Endothelial cell of umbilical vein (primary cell): ENCODE results near the gene B3GALT4. TPM values are rescaled to one million over a fixed set of nuclear protein-coding genes. Genes with fewer than 3 reads are reported as not detected.

Experiments
- BruUV-seq: library from RNA; stranded (reverse); fragments of 400-500 nt; replicated peaks from 2 replicates; lab custom pipeline; 2021; lab: Mats Ljungman, UMichigan
- CTCF ChIA-PET: fragments of 300-600, 350-600 bp; sonication (Branson Sonifier 250); formaldehyde crosslinking; loops from one replicate; lab custom pipeline; 2021; ENCODE audit warnings: antibody characterized with exemption, inconsistent platforms; lab: Charles Lee
- POLR2A ChIA-PET: fragments of 300-600, 350-600 bp; sonication (Branson Sonifier 250); formaldehyde crosslinking; loops from one replicate; lab custom pipeline; 2021; ENCODE audit warnings: antibody characterized with exemption, inconsistent platforms; lab: Charles Lee
- DNase-seq: peaks from one replicate; pipeline ENCODE4 v3.0.0-alpha.2; 2011; ENCODE audit warnings: low read depth, low spot score
- FAIRE-seq: peaks from 2 replicates; lab custom pipeline; 2011; peaks lifted over from hg19 to GRCh38; lab: Jason Lieb, UNC
- H2AFZ ChIP-seq: 2 replicates; pipeline ENCODE4 v1.6.0; 2012; ENCODE audit warnings: low read depth, low read length, control low read depth, inconsistent platforms
- H3K27ac ChIP-seq: 2 replicates; pipeline ENCODE4 v1.5.1; 2011; ENCODE audit warnings: low read depth, mild to moderate bottlenecking, control low read depth, low read length, moderate library complexity; ENCODE audit not compliant: insufficient read depth
- H3K27me3 ChIP-seq, 2 experiments: 2 replicates each; pipeline versions ENCODE4 v1.6.0 to v1.6.1; 2011; ENCODE audit warnings: low read length in 2 of 2, mixed read lengths in 1 of 2; ENCODE audit not compliant: control insufficient read depth in 2 of 2, insufficient read depth in 2 of 2
- H3K36me3 ChIP-seq, 2 experiments: 2 replicates in 1 of 2; 3 replicates in 1 of 2; pipeline ENCODE4 v1.5.1; 2011; ENCODE audit warnings: low read length in 2 of 2, mild to moderate bottlenecking in 1 of 2, moderate library complexity in 1 of 2; ENCODE audit not compliant: control insufficient read depth in 2 of 2, insufficient read depth in 2 of 2; ENCODE audit errors: extremely low read depth in 1 of 2
- H3K4me1 ChIP-seq: 3 replicates; pipeline ENCODE4 v1.5.1; 2011; ENCODE audit warnings: mild to moderate bottlenecking, low read length; ENCODE audit not compliant: control insufficient read depth, insufficient read depth; ENCODE audit errors: extremely low read depth
- H3K4me2 ChIP-seq: 2 replicates; pipeline ENCODE4 v1.6.1; 2011; ENCODE audit warnings: low read length, control low read depth, mixed read lengths; ENCODE audit not compliant: insufficient read depth
- H3K4me3 ChIP-seq, 3 experiments: fragments of 200-600 bp in 1 of 3; sonication (generic), shearing (Covaris generic) in 1 of 3; replicated peaks in 1 of 3; 2 replicates each; pipeline ENCODE4 v1.5.1; 2011 to 2016; ENCODE audit warnings: control low read depth in 3 of 3, low read length in 3 of 3, mild to moderate bottlenecking in 2 of 3, inconsistent platforms in 1 of 3, low read depth in 1 of 3, moderate library complexity in 1 of 3; ENCODE audit not compliant: insufficient read depth in 1 of 3
- H3K79me2 ChIP-seq: 2 replicates; pipeline ENCODE4 v1.6.0; 2012; ENCODE audit warnings: low read length, inconsistent platforms; ENCODE audit not compliant: control insufficient read depth, insufficient read depth
- H3K9ac ChIP-seq: replicated peaks from 2 replicates; pipeline ENCODE3; 2011; ENCODE audit warnings: low read length, control low read depth; ENCODE audit not compliant: insufficient read depth; ENCODE audit errors: extremely low read depth
- H3K9me1 ChIP-seq: replicated peaks from 3 replicates; pipeline ENCODE4 v1.6.0; 2011; ENCODE audit warnings: mild to moderate bottlenecking, low read length; ENCODE audit not compliant: control insufficient read depth, insufficient read depth; ENCODE audit errors: extremely low read depth
- H3K9me3 ChIP-seq: replicated peaks from 2 replicates; pipeline ENCODE4 v1.5.1; 2012; ENCODE audit warnings: low read length, inconsistent platforms; ENCODE audit not compliant: control insufficient read depth, insufficient read depth
- H4K20me1 ChIP-seq: replicated peaks from 2 replicates; pipeline ENCODE3; 2011; ENCODE audit warnings: mild to moderate bottlenecking, low read length; ENCODE audit not compliant: control insufficient read depth, insufficient read depth; ENCODE audit errors: extremely low read depth
- EZH2 ChIP-seq: IDR thresholded peaks from 2 replicates; pipeline ENCODE4 v1.6.1; 2012; ENCODE audit warnings: borderline replicate concordance, low read depth, mild to moderate bottlenecking, moderate library complexity, low read length, inconsistent platforms; ENCODE audit not compliant: severe bottlenecking
- FOS ChIP-seq: IDR thresholded peaks from 2 replicates; pipeline ENCODE4 v1.6.1; 2011; ENCODE audit warnings: mild to moderate bottlenecking, low read length, moderate library complexity, borderline replicate concordance; ENCODE audit not compliant: insufficient read depth
- GATA2 ChIP-seq: IDR thresholded peaks from 2 replicates; pipeline ENCODE4 v1.7.0; 2011; ENCODE audit warnings: low read depth, mild to moderate bottlenecking, moderate library complexity, mixed read lengths, low read length; ENCODE audit not compliant: insufficient read length, insufficient read depth
- JUN ChIP-seq: IDR thresholded peaks from 2 replicates; pipeline ENCODE4 v1.6.1; 2011; ENCODE audit warnings: borderline replicate concordance, low read depth; ENCODE audit not compliant: insufficient read length, insufficient read depth
- MYC ChIP-seq: IDR thresholded peaks from one replicate; pipeline ENCODE4 v1.6.1; 2011; ENCODE audit warnings: mild to moderate bottlenecking, low read depth, low read length
- POLR2A ChIP-seq: IDR thresholded peaks from 2 replicates; pipeline ENCODE4 v1.6.1; 2012; ENCODE audit warnings: low read depth, mild to moderate bottlenecking, control low read depth, low read length
- POLR2AphosphoS5 ChIP-seq: IDR thresholded peaks from 2 replicates; pipeline ENCODE4 v1.6.1; 2012; ENCODE audit warnings: low read depth, mild to moderate bottlenecking, control low read depth, low read length, moderate library complexity; ENCODE audit not compliant: insufficient read depth
- dilution Hi-C: fragments of 300-500 bp; cut with MboI; formaldehyde crosslinking; loops from one replicate; pipeline ENCODE4 v1.15.0; 2019; ENCODE audit warnings: low sequenced_read_pairs; ENCODE audit not compliant: extremely low pct_ligation_motif_present
- intact Hi-C: fragments of 100-400 bp; cut with micrococcal nuclease; formaldehyde crosslinking; loops from one replicate; pipeline ENCODE4 v1.10.0; 2022
- polyA plus RNA-seq, 4 experiments: library from polyadenylated mRNA; depleted of rRNA in 3 of 4; stranded (reverse) in 3 of 4; unstranded in 1 of 4; fragments of >200 nt; gene quantifications; 2 replicates each; pipeline versions ENCODE4 v1.2.1 to v1.2.3, GENCODE V29; 2011 to 2012; ENCODE audit warnings: missing spikeins in 1 of 4
- total RNA-seq: library from RNA; stranded (reverse); gene quantifications from 2 replicates; pipeline ENCODE4 v1.2.3, GENCODE V29; 2021
- TF ChIP-seq, protein P1 (sequence below), 2 donors: IDR thresholded peaks; 1 replicate in 1 of 2; 2 replicates in 1 of 2; pipeline ENCODE4 v1.5.1; 2011; ENCODE audit warnings: low read length in 2 of 2, mild to moderate bottlenecking in 2 of 2, moderate library complexity in 2 of 2, control low read depth in 1 of 2, inconsistent platforms in 1 of 2, low read depth in 1 of 2; ENCODE audit not compliant: insufficient read depth in 1 of 2; ENCODE audit errors: extremely low read depth in 1 of 2
- TF ChIP-seq, protein P2 (sequence below): IDR thresholded peaks from 2 replicates; pipeline ENCODE4 v1.6.1; 2011; ENCODE audit not compliant: insufficient read depth, insufficient read length

The B3GALT4 gene
- total and polyA plus RNA-seq, 2 donors (not counting 3 experiments of a cell fraction or from before 2014, with no cell fraction given): 4.5 to 5.6 TPM

DNA sequence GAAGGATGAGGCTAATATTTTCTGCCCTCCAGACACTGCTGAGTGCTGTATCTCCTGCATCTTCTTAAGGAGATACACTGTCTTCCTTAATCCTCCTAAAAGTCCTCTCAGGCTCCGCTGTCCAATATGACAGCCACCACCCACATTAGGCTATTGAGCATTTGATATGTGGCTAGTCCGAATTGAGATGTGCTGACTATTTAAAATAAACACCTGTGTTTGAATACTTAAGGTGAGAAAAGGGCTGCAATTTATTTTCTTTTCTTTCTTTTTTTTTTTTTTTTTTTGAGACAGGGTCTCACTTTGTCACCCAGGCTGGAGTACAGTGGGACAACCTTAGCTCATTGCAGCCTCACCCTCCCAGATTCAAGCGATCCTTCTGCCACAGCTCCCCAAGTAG, 25.0 kb downstream of the B3GALT4 start:
- intact Hi-C loops: no loop called here
- Histone ChIP-seq H3K4me1 (peaks cover 13% of the 10 kb centered on the region), H3K4me2 (no peak overlapping the region), H3K27ac (no peak overlapping the region), H3K9me1 (no peaks in the 10 kb centered on the region), H3K4me3 (no peak overlapping the region), H3K27me3 (no peaks in the 10 kb centered on the region), H2AFZ (no peak overlapping the region), H3K9ac (no peak overlapping the region), H3K36me3 (peaks cover 8 to 19% of the 10 kb centered on the region in 2 experiments), H4K20me1 (no peaks in the 10 kb centered on the region), H3K9me3 (no peaks in the 10 kb centered on the region), H3K79me2 (peaks cover 16% of the 10 kb centered on the region)
- CTCF ChIA-PET: interaction anchor here (0.7 to 2.5 kb wide), 4 partner anchors 11 to 245 kb away, joined by 3 to 11 read pairs (median 4); partner anchors contain the start of gene TAPBP
- POLR2A ChIA-PET: no interaction called here
- TF ChIP-seq EZH2 (no peak), JUN (no peak), POLR2AphosphoS5 (no peak), POLR2A (no peak), GATA2 (no peak), FOS (no peak), MYC (no peak)
- TF ChIP-seq, protein P1, sequence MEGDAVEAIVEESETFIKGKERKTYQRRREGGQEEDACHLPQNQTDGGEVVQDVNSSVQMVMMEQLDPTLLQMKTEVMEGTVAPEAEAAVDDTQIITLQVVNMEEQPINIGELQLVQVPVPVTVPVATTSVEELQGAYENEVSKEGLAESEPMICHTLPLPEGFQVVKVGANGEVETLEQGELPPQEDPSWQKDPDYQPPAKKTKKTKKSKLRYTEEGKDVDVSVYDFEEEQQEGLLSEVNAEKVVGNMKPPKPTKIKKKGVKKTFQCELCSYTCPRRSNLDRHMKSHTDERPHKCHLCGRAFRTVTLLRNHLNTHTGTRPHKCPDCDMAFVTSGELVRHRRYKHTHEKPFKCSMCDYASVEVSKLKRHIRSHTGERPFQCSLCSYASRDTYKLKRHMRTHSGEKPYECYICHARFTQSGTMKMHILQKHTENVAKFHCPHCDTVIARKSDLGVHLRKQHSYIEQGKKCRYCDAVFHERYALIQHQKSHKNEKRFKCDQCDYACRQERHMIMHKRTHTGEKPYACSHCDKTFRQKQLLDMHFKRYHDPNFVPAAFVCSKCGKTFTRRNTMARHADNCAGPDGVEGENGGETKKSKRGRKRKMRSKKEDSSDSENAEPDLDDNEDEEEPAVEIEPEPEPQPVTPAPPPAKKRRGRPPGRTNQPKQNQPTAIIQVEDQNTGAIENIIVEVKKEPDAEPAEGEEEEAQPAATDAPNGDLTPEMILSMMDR (IDR thresholded peaks at IDR 0.05; ENCODE audit: extremely low read depth in 1 of 2, insufficient read depth in 1 of 2, low read depth in 1 of 2, low read length in 2 of 2): no peak
- TF ChIP-seq, protein P2, sequence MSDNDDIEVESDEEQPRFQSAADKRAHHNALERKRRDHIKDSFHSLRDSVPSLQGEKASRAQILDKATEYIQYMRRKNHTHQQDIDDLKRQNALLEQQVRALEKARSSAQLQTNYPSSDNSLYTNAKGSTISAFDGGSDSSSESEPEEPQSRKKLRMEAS: no peak
- dilution Hi-C loops: no loop called here
- no peak for DNase-seq
- BruUV-seq: no TSS peak
- peak; percentile 52 for FAIRE-seq
